Thoracic aorta (tissue), 2 donors: ENCODE data around the gene BTBD18. TPM values are rescaled to one million over a fixed set of nuclear protein-coding genes. Genes with fewer than 3 reads are reported as not detected.
"Not testable (repeated sequence)": the region's sequence is repeated elsewhere in the genome, so short reads cannot be mapped to it uniquely, and the experiment has no call there.

Source experiments
- ATAC-seq: fragments of 150-250 bp; one replicate; pipeline ENCODE4 v1.8.0; 2017; ENCODE audit warnings: low read depth; ENCODE audit not compliant: insufficient number of reproducible peaks, low FRiP score
- DNase-seq: peaks from one replicate; pipeline ENCODE4 v3.0.0-alpha.2; 2020; ENCODE audit warnings: low spot score
- H3K27ac ChIP-seq, 2 donors: fragments of 200-600 bp; sonication (generic); 1 replicate in 1 of 2; 2 replicates in 1 of 2; pipeline ENCODE4 v1.5.1; 2016; ENCODE audit warnings: mild to moderate bottlenecking in 2 of 2, moderate library complexity in 2 of 2
- H3K27me3 ChIP-seq: fragments of 200-600 bp; sonication (generic); replicated peaks from 2 replicates; pipeline ENCODE4 v1.6.0; 2016; ENCODE audit warnings: mild to moderate bottlenecking; ENCODE audit not compliant: insufficient read depth
- H3K36me3 ChIP-seq: fragments of 200-600 bp; sonication (generic); one replicate; pipeline ENCODE4 v1.5.1; 2016
- H3K4me1 ChIP-seq, 2 donors: fragments of 200-600 bp; sonication (generic); 1 replicate in 1 of 2; 2 replicates in 1 of 2; pipeline versions ENCODE4 v1.5.1 to v1.6.0; 2016; ENCODE audit warnings: low read depth in 2 of 2, mild to moderate bottlenecking in 1 of 2; ENCODE audit not compliant: control insufficient read depth in 1 of 2
- H3K4me3 ChIP-seq: fragments of 200-600 bp; sonication (generic); 2 replicates; pipeline ENCODE4 v1.5.1; 2016; ENCODE audit warnings: mild to moderate bottlenecking
- H3K9me3 ChIP-seq: fragments of 200-600 bp; sonication (generic); 2 replicates; pipeline ENCODE4 v1.5.1; 2016
- CTCF ChIP-seq: fragments of 200-600 bp; sonication (generic); IDR thresholded peaks from one replicate; pipeline ENCODE4 v1.5.1; 2019; ENCODE audit warnings: antibody characterized with exemption
- total RNA-seq, 2 donors: library from RNA; depleted of rRNA; stranded (reverse); fragments of >200 nt; gene quantifications; one replicate each; pipeline versions ENCODE4 v1.1.0 to v1.2.3, GENCODE V29; 2016

The BTBD18 gene
- total RNA-seq, 2 donors from 2014 or later, result not detected

GRCh38 chr11:57712256-57713150, 39.1 kb downstream of the BTBD18 start, which contains the start of gene TMX2:
Gene TMX2, plus strand, starts transcription at chr11:57712593. Its CDS starts 26 bp downstream, at chr11:57712619.
- TF ChIP-seq CTCF, result no peak
- peaks cover 16 to 33% of the 10 kb centered on the region in 2 donors for H3K4me1 ChIP-seq
- peak within 1 kb of the TSS; percentile 95 for H3K4me3 ChIP-seq
- H3K36me3 ChIP-seq, result no peaks in the 10 kb centered on the region
- DNase-seq, result peak; percentile 86
- ATAC-seq, result peak; percentile 100
- H3K27ac ChIP-seq, result peak within 1 kb of the TSS; percentile 88 to 96
- no peaks in the 10 kb centered on the region for H3K9me3 ChIP-seq
- H3K27me3 ChIP-seq, result no peaks in the 10 kb centered on the region

GRCh38 chr11:57711414-57712255, 40.0 kb downstream of the BTBD18 start, which contains the start of gene MED19:
Gene MED19, minus strand, starts transcription at chr11:57712215. Its CDS starts 36 bp downstream, at chr11:57712179.
- Histone ChIP-seq H3K27ac (peak within 1 kb of the TSS; percentile 88 to 96), H3K9me3 (no peaks in the 10 kb centered on the region), H3K4me3 (peak within 1 kb of the TSS; percentile 95), H3K36me3 (no peaks in the 10 kb centered on the region), H3K4me1 (peaks cover 16 to 33% of the 10 kb centered on the region in 2 donors), H3K27me3 (no peaks in the 10 kb centered on the region)
- no peak for TF ChIP-seq CTCF
- ATAC-seq (peak; percentile 21), DNase-seq (peak; percentile 15)

GRCh38 chr11:57709802-57710367, 41.7 kb downstream of the BTBD18 start:
- H3K4me1 ChIP-seq, result peaks cover 16 to 32% of the 10 kb centered on the region in 2 donors
- H3K27me3 ChIP-seq, result no peaks in the 10 kb centered on the region
- H3K36me3 ChIP-seq, result no peaks in the 10 kb centered on the region
- no peak for ATAC-seq
- no peak overlapping the region for H3K27ac ChIP-seq
- TF ChIP-seq CTCF, result no peak
- no peaks in the 10 kb centered on the region for H3K9me3 ChIP-seq
- no peak overlapping the region for H3K4me3 ChIP-seq
- DNase-seq, result no peak

DNA sequence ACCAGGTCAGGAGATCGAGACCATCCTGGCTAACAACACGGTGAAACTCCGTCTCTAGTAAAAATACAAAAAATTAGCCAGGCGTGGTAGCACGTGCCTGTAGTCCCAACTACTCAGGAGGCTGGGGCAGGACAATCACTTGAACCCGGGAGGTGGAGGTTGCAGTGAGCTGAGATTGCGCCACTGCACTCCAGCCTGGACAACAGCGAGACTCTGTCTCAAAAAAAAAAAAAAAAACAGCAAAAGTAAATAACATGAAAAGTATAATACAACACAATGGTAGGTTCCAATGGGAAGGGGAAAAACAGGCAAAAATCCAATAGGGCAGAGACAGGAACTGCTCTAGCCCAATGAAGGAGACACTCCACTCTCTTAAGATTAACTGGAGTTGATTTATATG, 46.2 kb downstream of the BTBD18 start:
- not testable (repeated sequence) for ATAC-seq, H3K27ac ChIP-seq, H3K4me3 ChIP-seq, H3K9me3 ChIP-seq, DNase-seq, H3K27me3 ChIP-seq
- Histone ChIP-seq H3K36me3 (peaks cover 23% of the 10 kb centered on the region), H3K4me1 (peaks cover 10 to 12% of the 10 kb centered on the region in 2 donors)

- DNase-seq, result no peak
- Histone ChIP-seq H3K27me3 (no peaks in the 10 kb centered on the region), H3K4me1 (peaks cover 10 to 11% of the 10 kb centered on the region in 2 donors), H3K4me3 (no peak overlapping the region), H3K36me3 (peaks cover 26% of the 10 kb centered on the region), H3K27ac (no peak overlapping the region), H3K9me3 (no peaks in the 10 kb centered on the region)
- TF ChIP-seq CTCF, result no peak
- no peak for ATAC-seq
Measured at GRCh38 chr11:57704932-57705331, 46.7 kb downstream of the BTBD18 start.
